HCT116 (cell line): ENCODE measurements around the gene OR2T10.

Source experiments
- POLR2A ChIP-seq: IDR thresholded peaks from 2 replicates; pipeline ENCODE4 v1.7.0; 2011; ENCODE audit warnings: borderline replicate concordance; ENCODE audit not compliant: insufficient read depth, insufficient read length; ENCODE audit errors: extremely low read depth
- TF ChIP-seq, protein P1 (sequence below), 3 experiments: fragments of 200-600 bp in 1 of 3; sonication (generic) in 1 of 3; IDR thresholded peaks in 2 of 3; conservative IDR thresholded peaks in 1 of 3; 2 replicates each; pipeline ENCODE4 v1.5.1; 2012 to 2017; ENCODE audit warnings: low read depth in 2 of 3, low read length in 2 of 3, antibody characterized with exemption in 1 of 3, borderline replicate concordance in 1 of 3, control low read depth in 1 of 3, mild to moderate bottlenecking in 1 of 3, mixed read lengths in 1 of 3, mixed run types in 1 of 3, moderate library complexity in 1 of 3; ENCODE audit not compliant: insufficient read depth in 1 of 3

DNA sequence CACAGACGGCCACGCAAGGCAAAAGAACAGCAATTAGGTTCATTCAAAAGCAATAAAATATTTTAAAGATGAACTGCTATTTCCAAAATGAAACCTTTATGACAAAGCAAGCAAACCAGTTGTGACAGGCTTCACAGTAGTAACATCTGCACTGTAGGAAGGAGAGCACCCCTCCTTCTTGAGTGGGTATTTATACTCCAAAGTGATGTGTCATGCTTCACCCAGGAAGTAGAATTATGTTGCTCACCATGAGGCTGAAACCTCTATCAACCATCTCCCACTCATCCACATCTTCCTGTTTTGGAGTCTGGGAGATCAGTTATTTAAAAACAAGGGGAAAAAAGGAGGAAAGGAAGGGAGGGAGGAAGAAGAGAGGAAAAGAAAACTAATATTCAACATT, 885 bp downstream of the OR2T10 start:
- no peak for TF ChIP-seq POLR2A
- TF ChIP-seq, protein P1, sequence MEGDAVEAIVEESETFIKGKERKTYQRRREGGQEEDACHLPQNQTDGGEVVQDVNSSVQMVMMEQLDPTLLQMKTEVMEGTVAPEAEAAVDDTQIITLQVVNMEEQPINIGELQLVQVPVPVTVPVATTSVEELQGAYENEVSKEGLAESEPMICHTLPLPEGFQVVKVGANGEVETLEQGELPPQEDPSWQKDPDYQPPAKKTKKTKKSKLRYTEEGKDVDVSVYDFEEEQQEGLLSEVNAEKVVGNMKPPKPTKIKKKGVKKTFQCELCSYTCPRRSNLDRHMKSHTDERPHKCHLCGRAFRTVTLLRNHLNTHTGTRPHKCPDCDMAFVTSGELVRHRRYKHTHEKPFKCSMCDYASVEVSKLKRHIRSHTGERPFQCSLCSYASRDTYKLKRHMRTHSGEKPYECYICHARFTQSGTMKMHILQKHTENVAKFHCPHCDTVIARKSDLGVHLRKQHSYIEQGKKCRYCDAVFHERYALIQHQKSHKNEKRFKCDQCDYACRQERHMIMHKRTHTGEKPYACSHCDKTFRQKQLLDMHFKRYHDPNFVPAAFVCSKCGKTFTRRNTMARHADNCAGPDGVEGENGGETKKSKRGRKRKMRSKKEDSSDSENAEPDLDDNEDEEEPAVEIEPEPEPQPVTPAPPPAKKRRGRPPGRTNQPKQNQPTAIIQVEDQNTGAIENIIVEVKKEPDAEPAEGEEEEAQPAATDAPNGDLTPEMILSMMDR (IDR thresholded peaks at IDR 0.05 in 2 of 3, conservative IDR thresholded peaks at IDR 0.05 in 1 of 3; ENCODE audit: borderline replicate concordance in 1 of 3, insufficient read depth in 1 of 3, low read depth in 2 of 3, low read length in 2 of 3): no peak
